Measurements from ENCODE around the gene ZNF687.

Gene ZNF687

DNA sequence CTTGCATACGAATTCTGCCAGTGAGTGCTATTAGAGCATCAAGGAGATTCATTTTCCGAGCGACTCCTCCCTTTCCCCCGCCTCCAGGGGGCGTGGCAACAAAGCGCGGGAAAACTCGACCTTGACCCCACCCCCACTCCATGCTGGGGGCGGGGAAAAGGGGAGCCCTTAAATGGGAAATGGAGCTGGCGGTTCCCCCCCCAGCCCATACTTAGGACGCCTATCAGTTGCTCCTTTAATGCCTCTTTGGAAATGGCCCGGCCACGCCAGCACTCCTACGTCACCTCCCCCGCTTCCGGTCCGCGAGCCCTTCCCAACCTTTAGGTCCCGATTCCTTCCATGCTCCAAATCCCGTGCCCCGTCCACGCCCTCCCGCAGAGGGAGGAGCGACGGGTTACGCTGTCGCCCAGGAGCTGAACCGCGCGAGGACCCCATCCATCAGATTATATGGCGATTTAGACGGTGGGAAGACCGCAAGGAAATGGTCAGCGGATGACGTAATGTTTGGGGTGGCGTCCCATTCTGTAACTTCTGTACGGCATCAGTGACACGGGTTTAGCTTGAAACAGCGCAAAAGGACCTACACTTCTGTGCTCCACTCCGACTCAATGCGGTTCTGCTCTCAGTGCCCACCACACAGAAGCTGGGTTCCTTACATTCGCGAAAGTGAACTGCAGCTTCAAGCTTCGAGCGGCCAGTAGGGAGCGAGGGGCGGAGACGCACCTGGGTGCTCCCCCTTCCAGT, 702 bp upstream of the ZNF687 start:
- peak; percentile 96 for DNase-seq

- DNase-seq: peak; percentile 50
These were observed 1.0 kb downstream of the ZNF687 start for GRCh38 chr1:151282883-151283725.

DNA sequence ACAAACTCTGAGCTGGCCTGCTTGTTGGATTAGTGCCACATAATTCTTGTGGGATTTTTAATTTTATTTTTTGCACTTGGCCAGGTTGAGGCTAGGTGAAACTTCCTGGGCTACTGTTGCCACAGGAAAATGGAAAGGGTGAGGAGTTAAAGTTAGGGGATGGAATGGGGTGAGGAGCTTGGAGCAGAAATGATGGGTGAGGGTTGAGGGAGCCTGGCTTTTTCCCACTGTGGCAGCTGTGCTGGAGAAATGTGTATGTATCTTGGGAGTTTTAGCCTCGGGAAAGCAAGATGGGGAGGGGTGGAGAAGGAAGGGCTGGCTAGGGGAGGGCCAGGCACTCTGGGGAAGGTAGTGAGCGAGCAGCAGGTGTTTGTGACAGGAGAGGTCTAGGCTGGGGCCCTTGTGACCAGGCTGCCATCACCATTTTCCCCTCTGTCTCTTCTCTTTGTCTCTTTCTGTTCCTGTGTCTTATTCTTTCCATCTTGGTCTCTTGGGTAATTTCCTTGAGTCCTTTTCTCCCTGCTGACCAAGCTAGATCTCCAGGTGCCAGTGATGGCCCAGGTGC, 2.0 kb downstream of the ZNF687 start:
- DNase-seq: no peak

GRCh38 chr1:151286619-151287340, 4.7 kb downstream of the ZNF687 start:
- no peak for DNase-seq

- DNase-seq: no peak
These were observed 5.2 kb downstream of the ZNF687 start for GRCh38 chr1:151287341-151287699.

- no peak for DNase-seq
These were observed 5.8 kb downstream of the ZNF687 start for GRCh38 chr1:151287767-151288500.

DNA sequence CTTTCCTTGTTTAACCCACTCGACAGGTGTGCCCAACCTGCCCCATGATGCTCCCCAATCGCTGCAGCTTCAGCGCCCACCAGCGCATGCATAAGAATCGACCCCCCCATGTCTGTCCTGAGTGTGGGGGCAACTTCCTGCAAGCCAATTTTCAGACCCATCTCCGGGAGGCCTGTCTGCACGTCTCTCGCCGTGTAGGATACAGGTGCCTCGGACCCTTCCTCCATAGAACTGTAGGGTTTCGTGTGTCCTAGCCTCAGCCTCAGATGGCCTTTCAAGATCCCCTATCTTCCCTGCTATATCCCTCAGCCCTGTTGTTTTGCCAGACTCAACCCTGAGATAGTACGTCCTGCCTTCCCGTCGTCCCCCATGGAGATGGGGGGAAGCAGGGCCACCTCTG, 6.4 kb downstream of the ZNF687 start:
- DNase-seq: no peak

GRCh38 chr1:151289080-151289935, 7.2 kb downstream of the ZNF687 start:
- DNase-seq: no peak

GRCh38 chr1:151289991-151290708, 8.1 kb downstream of the ZNF687 start:
- no peak for DNase-seq

GRCh38 chr1:151290709-151291303, 8.7 kb downstream of the ZNF687 start:
- DNase-seq: no peak

- no peak for DNase-seq
These were observed 10.3 kb downstream of the ZNF687 start for GRCh38 chr1:151292207-151293030.

- DNase-seq: no peak
These were observed 11.0 kb downstream of the ZNF687 start for GRCh38 chr1:151293093-151293492.

DNA sequence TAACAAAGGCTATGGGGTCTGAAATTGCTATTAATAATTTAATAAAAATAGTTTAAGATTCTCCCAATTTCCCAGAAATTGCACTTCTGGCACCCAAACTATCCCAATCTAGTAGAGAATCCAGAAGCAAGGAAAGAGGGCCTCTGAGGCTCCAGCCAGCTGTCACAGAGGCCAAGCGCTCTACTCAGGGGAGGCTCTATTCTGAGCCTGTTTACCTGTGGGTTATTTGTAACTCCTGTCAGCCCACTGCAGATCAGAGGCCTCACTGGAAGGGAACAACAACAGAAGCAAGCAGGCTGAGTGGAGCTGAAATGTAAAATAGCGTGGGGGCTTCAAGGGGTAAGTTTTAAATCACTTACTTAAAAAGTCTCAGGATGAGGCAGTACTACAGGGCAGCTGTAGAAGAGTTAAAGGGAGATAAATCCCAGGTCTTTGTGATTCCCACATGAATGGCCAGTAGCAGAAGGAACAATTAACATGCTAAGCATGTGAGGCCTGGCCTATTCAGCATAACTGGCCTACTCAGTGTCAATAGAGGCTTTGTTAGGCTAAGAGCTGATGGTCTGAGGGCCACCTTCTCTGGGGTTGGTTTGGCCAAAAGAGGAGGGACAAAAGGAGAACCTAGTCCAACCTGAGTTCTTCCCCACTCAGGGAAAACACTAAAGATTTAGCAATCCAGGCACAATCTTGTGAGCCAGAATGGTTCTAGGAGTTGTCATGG, 12.8 kb downstream of the ZNF687 start:
- DNase-seq: peak; percentile 80

- DNase-seq: no peak
These were observed 27.8 kb downstream of the ZNF687 start for GRCh38 chr1:151309811-151310323.

DNA sequence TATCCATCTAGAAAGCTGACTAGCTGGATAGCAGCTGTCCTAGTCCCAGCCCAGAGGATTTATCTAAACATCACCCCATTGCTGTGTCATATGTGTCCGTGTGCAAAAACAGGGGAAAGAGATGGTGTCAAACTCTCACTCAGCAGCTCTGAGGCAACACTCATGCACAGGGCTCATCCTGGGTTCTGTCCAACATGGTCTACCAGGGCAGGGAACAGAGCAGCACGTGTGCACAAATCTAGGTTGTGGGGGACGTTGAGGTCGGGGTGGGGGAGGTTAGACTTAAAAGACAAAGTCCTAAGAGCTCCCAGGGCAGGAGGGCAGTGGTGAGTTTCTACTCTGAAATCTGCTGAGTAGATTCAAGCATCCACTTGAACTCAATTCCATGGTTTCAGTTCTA, 28.9 kb downstream of the ZNF687 start:
- DNase-seq: no peak

- no peak for DNase-seq
These were observed 29.7 kb downstream of the ZNF687 start for GRCh38 chr1:151311589-151312331.

DNA sequence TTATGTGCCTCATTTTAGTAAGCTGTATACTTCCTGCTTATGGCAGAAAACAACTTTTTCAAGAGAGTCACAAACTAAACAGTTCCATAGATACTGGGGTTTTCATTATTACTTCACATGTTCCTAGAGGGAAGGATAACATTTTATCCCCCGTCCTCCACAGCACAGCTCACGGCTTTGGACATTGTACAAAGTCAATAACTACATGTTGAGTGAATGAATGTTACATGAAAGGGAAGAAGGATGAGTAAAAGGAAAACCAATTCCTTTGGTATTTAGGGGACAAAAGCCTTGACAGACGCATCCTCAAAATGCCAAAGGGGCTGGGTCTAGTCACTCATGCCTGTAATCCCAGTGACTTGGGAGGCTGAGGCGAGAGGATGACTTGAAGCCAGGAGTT, 30.3 kb downstream of the ZNF687 start:
- no peak for DNase-seq

GRCh38 chr1:151312826-151313225, 30.7 kb downstream of the ZNF687 start:
- no peak for DNase-seq

Data from midbrain (tissue), 1 donor.